ENCODE data around the gene MRPS31.

- TF ChIP-seq CTCF (IDR thresholded peaks at IDR 0.05) = no peak
- TF ChIP-seq POLR2A (IDR thresholded peaks at IDR 0.05) = no peak
- no peak for TF ChIP-seq POLR2AphosphoS5 (IDR thresholded peaks at IDR 0.05)
Observed at GRCh38 chr13:40697711-40698110, 73.3 kb downstream of the MRPS31 start.
